EH (cell line): ENCODE measurements around the gene CDKN3.
"Not testable (repeated sequence)": the region's sequence is repeated elsewhere in the genome, so short reads cannot be mapped to it uniquely, and the experiment has no call there.

Experiments used
- DNase-seq: peaks from one replicate; pipeline ENCODE4 v3.0.0-alpha.2; 2015; ENCODE audit warnings: low read depth

The CDKN3 gene

GRCh38 chr14:54370323-54371198, 26.2 kb upstream of the CDKN3 start:
- no peak for DNase-seq

GRCh38 chr14:54374117-54374884, 22.5 kb upstream of the CDKN3 start:
- DNase-seq, result peak; percentile 46

- no peak for DNase-seq
Observed at GRCh38 chr14:54377501-54377900, 19.3 kb upstream of the CDKN3 start.

GRCh38 chr14:54378893-54379292, 17.9 kb upstream of the CDKN3 start:
- DNase-seq, result not testable (repeated sequence)

- not testable (repeated sequence) for DNase-seq
Observed at GRCh38 chr14:54380558-54380957, 16.2 kb upstream of the CDKN3 start.

GRCh38 chr14:54381821-54382220, 15.0 kb upstream of the CDKN3 start:
- DNase-seq, result no peak

- DNase-seq, result no peak
Observed at GRCh38 chr14:54383835-54384234, 13.0 kb upstream of the CDKN3 start.

GRCh38 chr14:54385556-54385955, 11.3 kb upstream of the CDKN3 start:
- DNase-seq, result no peak

- no peak for DNase-seq
Observed at GRCh38 chr14:54387328-54387727, 9.5 kb upstream of the CDKN3 start.

DNA sequence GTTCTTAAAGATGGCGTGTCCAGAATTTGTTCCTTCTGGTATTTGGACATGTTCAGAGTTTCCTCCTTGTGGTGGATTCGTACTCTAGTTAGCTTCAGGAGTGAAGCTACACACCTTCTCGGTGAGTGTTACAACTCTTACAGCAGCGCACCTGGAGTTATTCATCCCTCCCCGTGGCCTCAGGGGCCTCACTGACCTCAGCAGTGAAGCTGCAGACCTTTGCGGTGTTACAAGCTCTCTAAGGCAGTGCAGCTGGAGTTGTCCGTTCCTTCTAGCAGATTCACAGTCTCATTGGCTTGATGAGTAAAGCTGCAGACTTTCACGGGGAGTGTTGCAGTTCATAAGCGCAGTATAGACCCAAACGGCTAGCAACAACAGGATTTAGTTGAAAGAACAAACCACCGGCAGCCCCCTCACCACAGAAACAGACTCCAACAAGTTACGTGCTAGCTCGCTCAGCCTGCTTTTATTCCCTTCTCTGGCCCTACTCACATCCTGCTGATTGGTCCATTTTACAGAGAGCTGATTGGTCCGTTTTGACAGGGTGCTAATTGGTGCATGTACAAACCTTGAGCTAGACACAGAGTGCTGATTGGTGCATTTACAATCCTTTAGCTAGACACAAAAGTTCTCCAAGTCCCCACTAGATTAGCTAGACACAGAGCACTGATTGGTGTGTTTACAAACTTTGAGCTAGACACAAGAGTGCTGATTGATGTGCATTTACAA, 4.5 kb upstream of the CDKN3 start:
- no peak for DNase-seq

DNA sequence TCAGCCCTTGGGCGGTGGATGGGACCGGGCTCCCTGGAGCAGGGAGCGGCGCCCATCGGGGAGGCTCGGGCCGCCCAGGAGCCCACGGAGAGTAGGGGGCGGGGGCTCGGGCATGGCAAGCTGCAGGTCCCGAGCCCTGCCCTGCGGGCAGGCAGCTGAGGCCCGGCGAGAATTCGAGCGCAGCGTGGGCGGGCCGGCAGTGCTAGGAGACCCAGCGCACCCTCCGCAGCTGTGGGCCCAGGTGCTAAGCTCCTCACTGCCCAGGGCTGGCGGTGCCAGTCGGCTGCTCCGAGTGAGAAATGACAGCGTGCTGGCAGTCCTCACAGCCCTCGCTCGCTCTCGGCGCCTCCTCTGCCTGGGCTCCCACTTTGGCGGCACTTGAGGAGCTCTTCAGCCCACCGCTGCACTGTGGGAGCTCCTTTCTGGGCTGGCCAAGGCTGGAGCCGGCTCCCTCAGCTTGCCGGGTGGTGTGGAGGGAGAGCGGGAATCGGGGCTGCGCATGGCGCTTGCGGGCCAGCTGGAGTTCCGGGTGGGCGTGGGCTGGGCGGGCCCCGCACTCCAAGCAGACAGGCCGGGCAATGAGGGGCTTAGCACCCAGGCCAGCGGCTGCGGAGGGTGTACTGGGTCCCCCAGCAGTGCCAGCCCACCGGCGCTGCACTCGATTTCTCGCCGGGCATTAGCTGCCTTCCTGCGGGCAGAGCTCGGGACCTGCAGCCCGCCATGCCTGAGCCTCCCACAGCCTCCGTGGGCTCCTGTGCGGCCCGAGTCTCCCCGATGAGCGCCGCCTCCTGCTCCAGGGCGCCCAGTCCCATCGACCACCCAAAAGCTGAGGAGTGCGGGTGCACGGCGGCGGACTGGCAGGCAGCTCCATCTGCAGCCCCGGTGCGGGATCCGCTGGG, 3.6 kb upstream of the CDKN3 start:
- not testable (repeated sequence) for DNase-seq

- DNase-seq, result no peak
Observed at GRCh38 chr14:54394596-54394995, 2.2 kb upstream of the CDKN3 start.

DNA sequence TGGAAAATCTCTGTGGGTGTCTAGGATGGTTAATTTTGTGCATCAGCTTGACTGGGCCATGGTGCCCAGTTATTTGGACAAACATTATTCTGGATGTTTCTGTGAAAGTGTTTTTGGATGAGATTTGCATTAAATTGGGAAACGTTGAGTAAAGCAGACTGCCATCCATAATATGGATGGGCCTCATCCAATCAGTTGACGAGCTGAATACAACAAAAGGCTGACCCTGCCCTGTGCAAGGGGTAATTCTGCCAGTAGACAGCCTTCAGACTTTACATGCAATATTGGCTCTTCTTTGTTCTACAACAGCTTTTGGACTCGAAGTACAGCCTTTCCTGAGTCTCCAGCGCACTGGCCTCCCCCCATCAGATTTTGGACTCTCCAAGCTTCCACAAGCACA, 1.5 kb upstream of the CDKN3 start:
- no peak for DNase-seq

DNA sequence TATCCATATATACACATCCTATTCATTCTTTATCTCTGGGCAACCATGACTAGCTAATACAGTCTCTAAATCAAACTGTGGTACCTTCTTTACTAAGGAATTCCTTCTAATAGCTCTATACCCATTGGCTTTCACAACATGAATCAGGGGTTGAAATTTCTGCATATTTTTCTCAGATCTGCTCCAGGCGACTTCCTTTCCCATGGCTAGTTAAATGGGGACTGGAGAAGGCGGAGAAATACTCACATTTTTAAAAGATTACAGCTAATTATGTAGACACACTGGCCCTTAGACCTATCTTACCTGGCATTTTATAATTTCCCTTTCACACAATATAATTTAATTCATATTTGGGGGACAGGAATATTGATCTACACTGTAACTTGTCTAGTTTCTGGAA, 1.1 kb upstream of the CDKN3 start:
- DNase-seq, result peak; percentile 6

DNA sequence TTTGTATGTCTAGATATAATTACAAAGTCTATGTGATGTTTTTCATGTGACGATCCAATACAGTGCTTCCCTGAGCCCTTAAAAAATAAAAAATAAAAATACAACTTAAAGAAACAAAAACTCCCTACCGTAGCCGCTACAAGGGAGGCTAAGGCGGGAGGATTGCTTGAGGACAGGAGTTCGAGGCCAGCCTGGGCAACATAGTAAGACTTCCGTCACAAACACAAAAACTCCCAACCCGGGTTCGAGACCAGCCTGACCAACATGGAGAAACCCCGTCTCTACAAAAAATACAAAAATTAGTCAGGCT, 669 bp upstream of the CDKN3 start:
- no peak for DNase-seq

- DNase-seq, result no peak
Observed at GRCh38 chr14:54399560-54399959, 2.8 kb downstream of the CDKN3 start.

DNA sequence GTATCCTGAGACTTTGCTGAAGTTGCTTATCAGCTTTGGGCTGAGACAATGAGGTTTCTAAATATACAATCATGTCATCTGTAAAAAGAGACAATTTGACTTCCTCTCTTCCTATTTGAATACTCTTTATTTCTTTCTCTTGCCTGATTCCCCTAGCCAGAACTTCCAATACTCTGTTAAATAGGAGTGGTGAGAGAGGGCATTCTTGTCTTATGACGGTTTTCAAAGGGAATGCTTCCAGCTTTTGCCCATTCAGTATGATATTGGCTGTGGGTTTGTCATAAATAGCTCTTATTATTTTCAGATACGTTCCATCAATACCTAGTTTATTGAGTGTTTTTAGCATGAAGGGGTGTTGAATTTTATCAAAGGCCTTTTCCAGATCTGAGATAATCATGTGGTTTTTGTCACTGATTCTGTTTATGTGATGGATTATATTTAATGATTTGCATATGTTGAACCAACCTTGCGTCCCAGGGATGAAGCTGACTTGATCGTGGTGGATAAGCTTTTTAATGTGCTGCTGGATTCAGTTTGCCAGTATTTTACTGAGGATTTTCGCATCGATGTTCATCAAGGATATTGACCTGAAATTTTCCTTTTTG, 6.7 kb downstream of the CDKN3 start:
- peak; percentile 67 for DNase-seq

DNA sequence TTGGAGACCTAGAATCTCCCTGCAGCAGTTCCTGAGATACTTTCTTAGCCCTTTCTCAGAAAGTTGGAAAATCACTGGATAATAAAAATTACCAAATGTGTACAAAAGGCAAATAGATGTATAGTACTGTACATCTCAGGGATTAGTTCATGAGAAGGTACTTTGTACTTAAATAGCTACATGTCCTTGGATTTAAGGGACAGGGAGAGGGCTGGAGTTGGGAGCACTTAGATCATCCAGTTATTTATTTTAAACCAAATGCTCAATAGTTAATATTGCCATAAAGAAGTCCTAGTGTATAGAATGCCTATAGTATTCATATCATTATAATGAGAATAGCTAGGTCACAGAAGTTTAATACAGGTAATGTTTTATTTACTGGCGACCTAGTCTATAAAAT, 13.4 kb downstream of the CDKN3 start:
- DNase-seq, result no peak

DNA sequence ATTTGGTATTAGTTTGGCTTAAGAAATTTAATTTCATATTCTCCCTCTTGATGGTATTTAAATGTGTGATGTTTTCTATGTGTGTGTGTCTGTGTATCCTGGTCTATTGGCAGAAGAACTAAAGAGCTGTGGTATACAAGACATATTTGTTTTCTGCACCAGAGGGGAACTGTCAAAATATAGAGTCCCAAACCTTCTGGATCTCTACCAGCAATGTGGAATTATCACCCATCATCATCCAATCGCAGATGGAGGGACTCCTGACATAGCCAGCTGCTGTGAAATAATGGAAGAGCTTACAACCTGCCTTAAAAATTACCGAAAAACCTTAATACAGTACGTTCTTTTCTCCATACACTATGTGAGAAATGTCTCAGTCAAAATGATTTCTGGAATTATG, 14.6 kb downstream of the CDKN3 start:
- DNase-seq, result no peak

DNA sequence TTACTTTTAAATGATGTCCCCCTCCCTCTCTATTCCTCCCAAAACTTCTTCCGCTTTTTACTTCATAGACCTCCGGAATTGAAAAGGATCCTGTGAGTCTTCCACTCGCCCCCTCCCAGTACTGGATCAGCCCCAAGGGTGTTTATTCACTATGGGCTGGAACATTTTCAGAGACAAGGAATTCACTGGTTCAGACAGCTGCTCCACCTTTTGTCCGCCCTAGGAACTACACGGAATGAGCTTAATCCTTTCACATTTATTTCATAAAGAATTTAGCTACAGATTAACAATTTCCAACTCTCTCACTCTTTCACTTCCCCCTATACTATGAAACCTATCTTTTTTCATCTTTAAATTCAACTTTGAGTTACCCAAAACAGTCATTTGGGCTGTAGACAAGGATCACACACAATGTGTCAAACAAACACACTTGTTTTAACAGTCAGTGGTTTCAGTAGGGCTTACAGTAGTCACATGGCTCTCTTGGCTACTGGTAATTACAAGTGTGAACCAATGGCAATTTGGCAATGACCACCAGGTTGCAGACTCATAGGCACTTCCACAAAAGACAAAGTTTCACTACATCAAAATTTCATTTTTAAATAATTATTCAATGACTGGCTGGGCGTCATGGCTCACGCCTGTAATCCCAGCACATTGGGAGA, 23.8 kb downstream of the CDKN3 start:
- DNase-seq, result peak; percentile 56

DNA sequence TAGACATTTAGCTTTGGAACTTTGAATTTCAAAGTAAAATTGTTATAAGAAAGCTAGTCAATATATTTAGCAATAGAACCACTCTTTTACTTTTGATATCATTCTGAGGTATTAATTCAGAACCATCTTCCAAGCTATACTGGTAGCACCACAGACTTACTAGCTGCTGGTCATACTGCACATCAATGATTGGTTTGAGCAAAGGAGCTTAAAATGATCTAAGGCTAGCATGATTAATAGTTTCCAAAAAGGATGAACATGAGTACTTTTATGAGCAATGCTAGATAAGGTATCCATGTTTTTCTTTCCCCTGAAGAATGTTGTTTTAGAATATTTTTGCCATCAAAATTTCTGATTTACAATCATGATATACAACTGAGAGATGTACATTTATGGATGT, 27.2 kb downstream of the CDKN3 start:
- DNase-seq, result no peak
